ENCODE measurements around the gene RYR1.
"Not testable (repeated sequence)": the region's sequence is repeated elsewhere in the genome, so short reads cannot be mapped to it uniquely, and the experiment has no call there.

The RYR1 gene

DNA sequence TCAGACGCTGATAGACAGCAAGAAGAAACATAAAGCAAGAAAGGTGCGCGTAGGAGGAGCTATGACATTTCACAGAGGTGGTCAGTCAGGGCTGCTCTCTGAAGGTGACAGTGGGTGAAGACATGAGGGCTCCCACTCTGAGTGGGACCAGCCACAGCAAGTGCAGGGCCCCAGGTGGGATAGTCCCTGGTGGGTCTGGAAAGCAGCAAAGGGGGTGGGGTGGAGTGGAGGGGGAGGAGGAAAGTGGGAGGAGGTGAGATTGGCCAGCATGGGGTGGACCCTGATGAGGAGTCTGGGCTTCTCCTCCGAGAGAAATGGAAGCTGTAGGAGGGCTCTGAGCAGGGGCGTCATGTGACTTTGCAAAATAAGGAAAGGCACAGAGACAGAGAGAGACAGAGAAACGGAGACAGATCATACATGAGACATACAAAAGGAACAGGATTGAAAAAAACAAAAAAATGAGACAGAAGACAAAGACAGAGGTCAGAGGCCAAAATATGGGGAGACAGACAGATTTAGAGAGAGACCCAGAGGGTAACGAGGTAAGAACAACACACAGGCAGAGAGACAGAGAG is 181.6 kb downstream of the RYR1 start:
- DNase-seq (ENCODE audit: low read depth in 2 of 2): no peak

DNA sequence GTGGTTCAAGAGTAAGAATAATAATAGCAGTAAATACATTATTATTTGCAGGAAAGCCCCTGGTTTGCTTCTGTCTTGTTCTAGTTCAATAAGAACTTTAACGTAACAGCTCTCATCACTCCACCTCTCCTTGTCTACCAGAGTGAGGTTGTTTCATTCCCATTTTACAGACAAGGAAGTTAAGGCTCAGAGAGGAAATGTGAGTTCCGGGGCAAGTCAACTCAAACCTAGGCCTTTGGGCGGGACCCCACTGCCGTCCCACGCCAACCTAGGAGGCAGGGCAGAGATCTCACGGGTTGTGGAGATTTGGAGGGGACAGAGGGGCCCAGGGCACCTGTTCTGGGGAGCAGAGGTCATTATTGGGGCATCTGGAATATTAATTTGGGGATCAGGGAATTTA is 182.8 kb downstream of the RYR1 start:
- no peak for DNase-seq (ENCODE audit: low read depth in 2 of 2)

DNA sequence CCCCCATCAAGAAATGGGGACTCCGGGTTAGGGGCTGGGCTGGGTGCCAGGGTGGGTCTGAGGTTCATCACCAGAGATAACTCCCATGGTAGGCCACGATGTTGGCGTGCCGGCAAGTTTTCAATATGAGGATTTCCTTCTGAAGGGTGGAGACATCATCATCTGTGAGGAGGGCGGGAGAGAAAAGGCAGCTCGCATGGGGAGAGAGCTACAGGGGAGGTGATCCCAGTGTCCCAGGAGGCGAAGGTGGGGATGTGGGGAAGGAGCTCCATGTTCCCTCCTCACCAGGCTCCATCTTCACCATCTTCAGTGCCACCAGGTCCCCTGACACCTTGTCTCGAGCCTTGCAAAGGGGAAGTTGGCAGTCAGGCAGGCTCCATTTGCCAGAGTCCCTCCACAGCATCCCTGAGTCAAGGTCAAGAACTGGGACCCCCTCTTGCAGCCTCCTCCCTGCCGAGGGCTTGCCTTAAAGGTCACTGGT is 183.8 kb downstream of the RYR1 start:
- peak in 1 of 2 donors; percentile 13 for DNase-seq (ENCODE audit: low read depth in 2 of 2)

DNA sequence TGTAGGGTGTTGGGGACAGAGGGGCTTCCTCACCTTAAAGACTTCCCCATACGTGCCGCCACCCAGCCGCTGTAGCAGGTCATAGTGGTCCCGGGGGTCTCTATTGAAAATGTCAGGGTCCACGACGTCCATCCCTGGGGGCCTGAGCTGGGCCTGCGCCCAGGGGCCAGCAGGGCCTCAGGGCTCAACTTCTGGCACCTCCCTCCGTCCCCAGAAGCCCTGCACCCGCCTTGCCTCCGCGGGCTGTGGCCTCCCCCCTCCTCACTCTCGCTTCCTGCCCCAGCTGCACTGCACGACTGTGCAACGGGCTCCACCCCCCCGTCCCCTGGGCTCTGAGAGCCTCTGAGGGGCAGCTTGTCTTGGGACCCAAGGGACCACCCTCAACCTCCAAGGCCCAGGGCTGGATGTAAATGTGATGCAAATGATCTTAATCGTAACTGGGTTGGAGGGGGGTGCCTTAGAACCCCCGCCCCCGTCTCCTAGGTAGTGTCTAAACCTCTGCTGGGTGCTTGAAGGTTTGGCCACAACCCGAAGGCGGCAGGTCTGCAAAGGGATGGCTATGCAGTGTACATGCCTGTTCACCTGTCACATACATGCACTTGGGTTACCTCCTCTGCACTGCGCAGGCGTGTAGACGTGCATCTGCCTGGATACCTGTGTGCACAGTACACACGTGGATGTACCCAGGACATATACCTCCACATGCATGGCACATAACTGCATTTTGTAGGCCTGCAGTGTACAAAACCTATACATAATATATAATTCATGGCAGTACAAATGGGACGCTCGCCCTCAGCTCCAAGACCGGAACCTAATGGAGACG is 184.5 kb downstream of the RYR1 start, which contains the start of gene MAP4K1:
TSS of gene MAP4K1 (minus strand) at position 190 of the 826 bp plus-strand sequence. CDS start at position 132, 58 bp downstream.
- peak; percentile 48 to 53 for DNase-seq (ENCODE audit: low read depth in 2 of 2)

DNA sequence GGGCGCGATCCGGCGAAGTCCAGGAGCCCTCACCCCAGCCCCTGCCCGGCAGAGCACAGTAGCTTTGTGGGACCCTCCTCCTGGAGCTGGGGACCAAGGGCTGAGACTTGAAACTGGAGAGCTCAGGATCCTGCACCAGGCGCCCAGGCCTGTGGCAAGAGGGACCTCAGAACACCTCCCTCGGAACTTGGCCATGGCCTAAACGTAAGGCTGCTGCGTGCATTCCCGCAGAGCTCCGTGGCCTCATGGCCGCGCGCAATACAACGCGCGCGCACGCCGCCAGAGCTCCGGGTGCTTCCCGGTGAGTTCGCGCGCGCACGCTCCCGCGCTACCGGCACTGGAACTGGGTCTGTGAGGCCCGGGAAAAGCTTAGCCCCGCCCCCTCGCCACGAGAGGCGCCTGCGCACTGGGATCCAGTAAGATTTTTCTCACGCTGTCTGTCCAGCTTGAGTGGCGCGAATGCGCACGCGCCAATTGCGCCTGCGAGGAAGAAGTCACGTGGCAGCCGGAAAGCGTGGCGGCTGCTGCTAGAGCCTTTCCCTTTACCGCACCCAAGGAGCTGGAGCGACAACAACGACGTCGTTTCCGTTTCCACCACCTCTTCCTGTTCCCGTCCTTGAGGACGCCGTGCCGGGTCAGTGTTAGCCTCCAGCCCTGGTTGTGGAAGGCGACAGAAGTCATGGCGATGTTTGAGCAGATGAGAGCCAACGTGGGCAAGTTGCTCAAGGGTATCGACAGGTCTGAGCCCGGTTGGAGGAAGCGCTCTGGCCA is 185.3 kb downstream of the RYR1 start, which contains the start of gene EIF3K:
TSS of gene EIF3K (plus strand) at position 599 of the 771 bp plus-strand sequence. CDS start at position 680, 81 bp downstream.
- peak; percentile 96 to 98 for DNase-seq (ENCODE audit: low read depth in 2 of 2)

DNA sequence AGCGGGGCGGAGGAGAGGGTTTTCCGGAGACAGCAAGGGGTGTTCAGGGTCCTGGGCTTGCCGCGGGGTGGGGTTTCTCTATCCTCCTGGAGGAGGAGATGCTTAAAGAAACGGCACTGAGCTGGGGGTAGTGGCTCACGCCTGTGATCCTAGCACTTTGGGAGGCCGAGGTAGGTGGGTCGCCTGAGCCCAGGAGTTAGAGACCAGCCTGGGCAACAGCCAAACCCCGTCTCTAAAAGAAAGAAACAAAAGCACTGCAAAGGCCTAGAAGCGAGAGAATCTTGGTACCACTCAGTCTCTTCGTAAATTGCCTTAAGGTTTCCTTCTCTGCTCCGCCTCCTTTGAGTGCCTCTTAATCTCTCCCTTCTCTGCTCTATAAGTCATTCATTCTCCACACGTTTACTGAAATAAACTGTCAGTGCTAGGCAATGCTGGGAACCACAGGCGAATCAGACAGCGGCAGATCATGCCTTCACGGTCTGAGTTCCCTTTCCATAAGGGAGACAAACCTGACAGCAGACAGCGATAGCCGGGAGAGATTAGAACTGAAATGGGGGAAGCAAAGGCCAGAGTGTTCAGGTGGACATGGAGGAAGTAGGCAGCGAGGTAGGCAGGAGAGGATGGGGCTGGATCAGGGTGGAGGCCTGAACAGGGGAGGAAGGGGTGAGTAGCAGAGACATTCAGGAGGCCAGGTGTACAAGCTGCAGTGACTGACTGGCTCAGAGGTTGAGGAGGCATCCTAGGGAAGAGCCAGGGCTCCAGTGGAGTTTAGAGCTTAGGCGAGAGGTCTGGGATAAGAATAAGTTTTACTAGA is 186.1 kb downstream of the RYR1 start:
- no peak for DNase-seq (ENCODE audit: low read depth in 2 of 2)

DNA sequence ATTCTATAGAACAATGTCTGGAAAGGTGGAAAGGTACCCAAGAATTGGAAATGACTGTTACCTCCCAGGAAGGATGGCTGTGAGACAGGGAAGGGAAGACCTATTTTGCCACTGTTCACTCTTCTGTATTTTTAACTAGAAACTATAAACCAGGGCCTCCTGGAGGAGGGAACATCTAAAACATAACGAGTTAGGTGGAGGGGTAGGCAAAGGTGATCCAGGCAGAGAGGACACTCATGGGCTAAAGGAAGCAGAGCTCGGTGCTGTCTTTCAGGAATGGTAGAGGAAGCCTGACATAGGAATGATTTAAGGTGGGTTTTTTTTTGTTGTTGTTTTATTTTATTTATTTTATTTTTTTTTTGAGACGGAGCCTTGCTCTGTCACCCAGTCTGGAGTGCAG is 191.3 kb downstream of the RYR1 start:
- no peak for DNase-seq (ENCODE audit: low read depth in 2 of 2)

DNA sequence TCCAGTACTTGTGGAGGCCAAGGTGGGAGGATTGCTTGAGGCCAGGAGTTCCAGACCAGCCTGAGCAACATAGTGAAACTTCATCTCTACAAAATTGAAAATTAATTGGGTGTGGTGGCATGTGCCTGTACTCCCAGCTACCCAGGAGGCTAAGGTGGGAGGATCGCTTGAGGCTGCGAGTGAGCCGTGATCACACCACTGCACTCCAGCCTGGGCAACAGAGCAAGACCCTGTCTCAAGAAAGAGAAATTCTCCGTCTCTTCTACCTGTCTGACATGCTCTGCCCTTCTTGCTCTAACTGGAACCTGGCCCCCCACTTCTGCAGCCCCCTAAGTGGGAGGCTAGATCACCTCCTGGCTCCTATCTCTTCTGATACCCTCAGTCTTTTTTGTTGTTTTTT is 192.9 kb downstream of the RYR1 start:
- no peak for DNase-seq (ENCODE audit: low read depth in 2 of 2)

DNA sequence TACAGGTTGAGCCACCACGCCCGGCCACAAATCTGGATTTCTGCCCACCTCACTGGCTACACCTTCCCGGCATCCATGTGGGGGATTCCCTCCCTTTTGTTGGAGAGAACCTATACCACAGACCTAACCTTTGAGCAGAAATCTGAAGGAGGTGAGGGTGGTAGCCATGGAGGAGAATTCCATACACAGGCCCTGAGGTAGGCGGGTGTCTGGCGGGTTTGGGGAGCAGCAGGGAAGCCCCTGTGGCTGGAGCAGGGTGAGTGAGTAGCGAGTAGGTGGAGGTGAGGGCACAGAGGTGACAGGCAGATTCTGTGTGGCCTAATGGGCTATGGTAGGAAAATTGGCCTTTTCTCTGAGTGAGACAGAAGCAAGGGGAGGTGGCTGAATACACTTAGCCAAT is 196.1 kb downstream of the RYR1 start:
- DNase-seq (ENCODE audit: low read depth in 2 of 2): no peak

DNA sequence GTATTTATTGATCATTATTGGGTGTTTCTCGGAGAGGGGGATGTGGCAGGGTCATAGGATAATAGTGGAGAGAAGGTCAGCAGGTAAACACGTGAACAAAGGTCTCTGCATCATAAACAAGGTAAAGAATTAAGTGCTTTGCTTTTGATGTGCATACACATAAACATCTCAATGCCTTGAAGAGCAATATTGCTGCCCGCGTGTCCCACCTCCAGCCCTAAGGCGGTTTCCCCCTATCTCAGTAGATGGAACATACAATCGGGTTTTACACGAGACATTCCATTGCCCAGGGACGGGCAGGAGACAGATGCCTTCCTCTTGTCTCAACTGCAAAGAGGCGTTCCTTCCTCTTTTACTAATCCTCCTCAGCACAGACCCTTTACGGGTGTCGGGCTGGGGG is 197.8 kb downstream of the RYR1 start:
- DNase-seq (ENCODE audit: low read depth in 2 of 2): not testable (repeated sequence)

DNA sequence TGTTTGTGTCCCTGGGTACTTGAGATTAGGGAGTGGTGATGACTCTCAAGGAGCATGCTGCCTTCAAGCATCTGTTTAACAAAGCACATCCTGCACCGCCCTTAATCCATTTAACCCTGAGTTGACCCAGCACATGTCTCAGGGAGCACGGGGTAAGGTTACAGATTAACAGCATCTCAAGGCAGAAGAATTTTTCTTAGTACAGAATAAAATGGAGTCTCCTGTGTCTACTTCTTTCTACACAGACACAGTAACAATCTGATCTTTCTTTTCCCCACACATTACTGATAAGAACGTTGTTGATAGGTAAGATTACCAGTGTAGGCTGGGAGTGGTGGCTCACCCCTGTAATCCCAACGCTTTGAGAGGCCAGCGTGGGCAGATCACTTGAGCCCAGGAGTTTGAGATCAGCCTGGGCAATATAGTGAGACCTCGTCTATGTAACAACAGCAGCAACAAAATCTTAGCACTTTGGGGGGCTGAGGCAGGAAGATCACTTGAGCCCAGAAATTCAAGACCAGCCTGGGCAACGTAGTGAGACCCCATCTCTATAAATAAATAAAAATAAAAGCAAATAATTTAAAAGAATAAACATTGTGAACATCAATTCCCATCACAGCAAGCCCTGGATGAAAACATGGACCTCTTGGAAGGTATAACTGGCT is 198.5 kb downstream of the RYR1 start:
- not testable (repeated sequence) for DNase-seq (ENCODE audit: low read depth in 2 of 2)

DNA sequence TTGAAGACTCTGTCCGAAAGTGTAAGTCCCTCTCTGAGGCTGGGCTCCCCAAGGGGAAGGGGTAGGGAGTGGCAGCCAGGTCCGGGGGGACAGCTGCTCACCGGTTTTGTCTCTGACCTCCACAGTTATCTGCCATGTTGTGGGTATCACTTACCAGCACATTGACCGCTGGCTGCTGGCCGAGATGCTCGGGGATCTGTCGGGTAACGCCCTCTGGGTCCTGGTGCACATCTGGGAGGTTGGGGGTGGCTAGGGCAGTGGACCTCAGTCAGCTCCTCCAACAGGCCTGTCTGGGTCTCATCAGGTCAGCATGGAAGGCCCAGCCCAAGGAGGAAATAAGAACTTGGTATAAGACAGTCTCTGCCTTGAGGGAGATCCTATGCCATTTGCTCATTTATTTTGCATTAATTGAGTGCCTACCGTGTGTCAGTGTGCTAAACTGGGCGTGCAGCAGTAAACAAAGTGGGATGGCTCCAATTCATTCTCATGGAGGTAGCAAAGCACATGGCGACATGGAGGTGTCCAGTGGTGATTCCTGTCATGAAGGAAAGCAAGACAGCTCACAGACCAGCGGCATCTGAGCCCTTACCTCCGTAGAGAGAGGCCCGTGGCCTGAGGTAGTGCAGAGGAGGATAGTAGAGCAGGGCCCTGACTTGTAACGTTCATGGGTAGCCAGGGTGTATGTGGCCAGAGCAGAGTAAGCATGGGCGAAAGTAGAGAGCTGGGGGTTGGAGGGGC is 199.2 kb downstream of the RYR1 start:
- no peak for DNase-seq (ENCODE audit: low read depth in 2 of 2)

DNA sequence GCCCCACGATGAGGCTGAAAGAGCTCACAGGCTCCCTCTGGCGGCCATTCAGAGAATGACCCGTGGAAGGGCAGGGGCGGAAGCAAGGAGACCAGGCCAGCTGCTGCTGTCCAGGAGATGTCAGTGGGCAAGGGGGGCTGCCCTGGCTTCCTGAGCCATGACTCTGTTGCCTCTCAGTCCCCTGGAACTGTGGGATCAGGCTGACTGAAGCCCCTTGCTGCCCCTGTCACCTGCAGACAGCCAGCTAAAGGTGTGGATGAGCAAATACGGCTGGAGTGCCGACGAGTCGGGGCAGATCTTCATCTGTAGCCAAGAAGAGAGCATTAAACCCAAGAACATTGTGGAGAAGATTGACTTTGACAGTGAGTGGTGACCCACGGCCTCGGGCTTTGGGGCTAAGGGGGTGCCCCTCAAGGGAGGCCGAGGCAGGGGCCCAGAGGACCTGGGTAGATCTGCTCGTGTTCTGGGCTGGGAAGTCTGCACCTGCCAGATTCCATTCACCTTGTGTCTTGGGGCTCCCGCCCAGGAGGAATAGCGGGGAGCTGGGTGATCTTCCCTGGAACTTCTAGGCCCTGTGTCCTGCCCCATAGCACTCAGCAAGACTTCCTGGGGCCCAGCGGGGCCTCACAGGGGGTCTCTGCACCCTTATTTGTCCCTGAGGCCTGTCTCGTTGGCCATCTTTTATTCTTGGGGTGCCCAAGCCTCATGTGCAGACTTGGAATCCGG is 201.4 kb downstream of the RYR1 start:
- DNase-seq (ENCODE audit: low read depth in 2 of 2): peak; percentile 63 to 70

DNA sequence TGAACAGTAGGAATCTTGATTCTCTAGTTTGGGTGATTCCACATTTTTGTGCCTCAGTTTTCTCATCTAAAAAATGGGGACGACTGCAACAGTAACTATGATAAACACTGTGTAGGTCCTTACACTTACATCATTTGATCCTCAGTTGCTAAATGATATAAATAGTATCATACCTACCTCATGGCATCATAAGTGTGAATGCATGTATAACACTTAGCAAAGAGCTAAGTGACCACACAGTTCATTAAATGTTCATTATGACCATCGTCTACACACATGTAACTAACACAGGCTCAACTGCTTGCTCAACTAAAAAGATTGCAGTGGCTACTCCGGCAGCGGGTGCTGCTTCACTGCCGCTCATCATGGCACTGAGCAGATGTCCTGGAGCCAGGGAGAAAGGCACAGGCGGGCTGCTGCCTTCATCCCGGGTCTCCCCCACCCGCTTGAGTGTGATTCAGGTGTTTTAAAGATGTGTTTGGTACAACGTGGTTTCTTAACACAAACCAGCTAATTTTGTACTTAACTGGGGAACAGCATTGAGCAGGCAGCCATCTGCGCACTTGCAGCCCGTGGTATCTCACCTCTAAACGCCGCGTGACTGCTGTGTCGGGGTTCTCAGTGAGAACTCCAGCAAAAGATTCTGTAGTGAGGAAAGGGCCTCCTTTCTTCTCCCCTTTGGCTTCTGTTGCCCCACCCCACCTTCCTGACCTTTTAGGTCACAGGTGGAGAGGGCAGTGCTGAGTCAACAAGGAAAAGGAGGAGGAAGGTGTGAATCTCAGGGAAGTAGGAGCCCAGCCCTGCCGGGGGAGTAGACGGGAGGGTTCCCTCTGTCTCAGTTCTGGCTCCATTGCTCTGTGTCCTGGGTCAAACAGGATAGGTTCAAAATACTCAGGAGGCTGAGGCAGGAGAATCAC is 202.2 kb downstream of the RYR1 start:
- no peak for DNase-seq (ENCODE audit: low read depth in 2 of 2)

All from stimulated activated CD4-positive, alpha-beta T cell treated with anti-CD3 and anti-CD28 coated beads, Interleukin-1b, Interleukin-23, amount 100 ng/mL, for 4 hours (primary cell).